H1 (cell line): ENCODE data around the gene SS18L1. TPM values are rescaled to one million over a fixed set of nuclear protein-coding genes. Genes with fewer than 3 reads are reported as not detected.

Experiments used
- CTCF ChIA-PET: fragments of 300-600 bp; sonication (Branson Sonifier 250); formaldehyde crosslinking; loops from one replicate; lab custom pipeline; 2021; ENCODE audit not compliant: partially characterized antibody; lab: Charles Lee
- POLR2A ChIA-PET: fragments of 300-600 bp; sonication (Branson Sonifier 250); formaldehyde crosslinking; loops from one replicate; lab custom pipeline; 2021; ENCODE audit warnings: inconsistent platforms; ENCODE audit not compliant: partially characterized antibody; lab: Charles Lee
- DNase-seq, 2 experiments: peaks; one replicate each; pipeline versions ENCODE4 v3.0.0 to v3.0.0-alpha.2; 2010 to 2022; ENCODE audit warnings: low spot score in 2 of 2, low read depth in 1 of 2, mixed read lengths in 1 of 2
- FAIRE-seq: peaks from 2 replicates; lab custom pipeline; 2011; peaks lifted over from hg19 to GRCh38; lab: Jason Lieb, UNC
- H2AFZ ChIP-seq: 2 replicates; pipeline ENCODE4 v1.8.1; 2012; ENCODE audit warnings: low read length, inconsistent platforms
- H2AK5ac ChIP-seq: 2 replicates; pipeline ENCODE4 v1.6.1; 2013; ENCODE audit warnings: low read depth, low read length
- H2BK120ac ChIP-seq: replicated peaks from 2 replicates; pipeline ENCODE3; 2013; ENCODE audit warnings: low read depth, low read length, inconsistent platforms
- H2BK12ac ChIP-seq: 2 replicates; pipeline ENCODE4 v1.6.1; 2013; ENCODE audit warnings: low read depth, low read length
- H2BK15ac ChIP-seq: 2 replicates; pipeline ENCODE4 v1.6.1; 2013; ENCODE audit warnings: low read length
- H2BK20ac ChIP-seq: 2 replicates; pipeline ENCODE4 v1.6.1; 2013; ENCODE audit warnings: low read length
- H2BK5ac ChIP-seq: 2 replicates; pipeline ENCODE4 v1.6.1; 2013; ENCODE audit warnings: low read depth, low read length
- H3K14ac ChIP-seq: 2 replicates; pipeline ENCODE4 v1.6.1; 2013; ENCODE audit warnings: inconsistent platforms; ENCODE audit not compliant: insufficient read length
- H3K18ac ChIP-seq: 2 replicates; pipeline ENCODE4 v1.6.1; 2013; ENCODE audit warnings: low read length; ENCODE audit errors: extremely low read depth
- H3K23ac ChIP-seq: 2 replicates; pipeline ENCODE4 v1.6.1; 2013; ENCODE audit warnings: inconsistent platforms; ENCODE audit not compliant: insufficient read length
- H3K23me2 ChIP-seq: 2 replicates; pipeline ENCODE4 v1.6.1; 2013; ENCODE audit warnings: low read depth, low read length
- H3K27ac ChIP-seq: 2 replicates; pipeline ENCODE4 v1.6.1; 2011; ENCODE audit warnings: low read depth, low read length, inconsistent platforms
- H3K27me3 ChIP-seq, 4 experiments: replicated peaks in 1 of 4; 1 replicate in 1 of 4; 2 replicates in 3 of 4; pipeline versions ENCODE4 v1.6.1 to v1.8.1; 2011 to 2013; ENCODE audit warnings: low read length in 3 of 4, mild to moderate bottlenecking in 3 of 4, inconsistent platforms in 2 of 4, mixed read lengths in 2 of 4, moderate library complexity in 1 of 4; ENCODE audit not compliant: control insufficient read depth in 3 of 4, insufficient read depth in 3 of 4; ENCODE audit errors: extremely low read depth in 1 of 4
- H3K36me3 ChIP-seq, 4 experiments: 2 replicates each; pipeline versions ENCODE4 v1.6.1 to v1.8.1; 2011 to 2013; ENCODE audit warnings: mild to moderate bottlenecking in 4 of 4, low read length in 3 of 4, moderate library complexity in 2 of 4, control low read depth in 1 of 4, inconsistent platforms in 1 of 4; ENCODE audit not compliant: insufficient read depth in 4 of 4, control insufficient read depth in 2 of 4
- H3K4ac ChIP-seq: replicated peaks from 2 replicates; pipeline ENCODE3; 2013; ENCODE audit warnings: low read length, low read depth, mixed read lengths, inconsistent platforms; ENCODE audit not compliant: insufficient read length
- H3K4me1 ChIP-seq, 4 experiments: replicated peaks in 1 of 4; 1 replicate in 1 of 4; 2 replicates in 3 of 4; pipeline versions ENCODE4 v1.6.1 to v1.8.1; 2011 to 2013; ENCODE audit warnings: low read length in 3 of 4, inconsistent platforms in 2 of 4, mixed read lengths in 1 of 4; ENCODE audit not compliant: insufficient read depth in 4 of 4, control insufficient read depth in 3 of 4
- H3K4me2 ChIP-seq, 2 experiments: 2 replicates each; pipeline versions ENCODE4 v1.6.1 to v1.8.1; 2011 to 2013; ENCODE audit warnings: low read depth in 2 of 2, low read length in 2 of 2, control low read depth in 1 of 2, inconsistent platforms in 1 of 2, mild to moderate bottlenecking in 1 of 2; ENCODE audit not compliant: insufficient read depth in 1 of 2
- H3K4me3 ChIP-seq, 4 experiments: fragments of 200-600, 300-600 bp in 1 of 4; sonication (generic), shearing (Covaris generic), sonication (Bioruptor Twin) in 1 of 4; 2 replicates each; pipeline versions ENCODE4 v1.5.1 to v1.8.1; 2011 to 2016; ENCODE audit warnings: low read length in 4 of 4, low read depth in 3 of 4, control low read depth in 2 of 4, inconsistent platforms in 2 of 4, mild to moderate bottlenecking in 2 of 4, mixed read lengths in 1 of 4, moderate library complexity in 1 of 4; ENCODE audit not compliant: insufficient read depth in 2 of 4; ENCODE audit errors: extremely low read depth in 1 of 4
- H3K56ac ChIP-seq: replicated peaks from 2 replicates; pipeline ENCODE3; 2013; ENCODE audit warnings: low read depth, mild to moderate bottlenecking, mixed read lengths, low read length, inconsistent platforms; ENCODE audit not compliant: insufficient read length
- H3K79me1 ChIP-seq: 2 replicates; pipeline ENCODE4 v1.6.1; 2013; ENCODE audit warnings: low read depth, low read length, control low read depth
- H3K79me2 ChIP-seq, 2 experiments: 2 replicates each; pipeline versions ENCODE4 v1.6.1 to v1.8.1; 2012 to 2013; ENCODE audit warnings: low read length in 2 of 2, mild to moderate bottlenecking in 2 of 2, inconsistent platforms in 1 of 2; ENCODE audit not compliant: insufficient read depth in 2 of 2, control insufficient read depth in 1 of 2
- H3K9ac ChIP-seq, 4 experiments: replicated peaks in 1 of 4; 1 replicate in 1 of 4; 2 replicates in 3 of 4; pipeline versions ENCODE4 v1.6.1 to v1.8.1; 2011 to 2013; ENCODE audit warnings: low read depth in 3 of 4, low read length in 3 of 4, control low read depth in 2 of 4, mild to moderate bottlenecking in 2 of 4, moderate library complexity in 2 of 4, inconsistent platforms in 1 of 4; ENCODE audit errors: extremely low read depth in 1 of 4
- H3K9me3 ChIP-seq, 2 experiments: 2 replicates each; pipeline versions ENCODE4 v1.6.1 to v1.8.1; 2012 to 2013; ENCODE audit warnings: mild to moderate bottlenecking in 2 of 2, moderate library complexity in 2 of 2, control low read depth in 1 of 2, inconsistent platforms in 1 of 2, low read depth in 1 of 2, low read length in 1 of 2, mixed read lengths in 1 of 2; ENCODE audit not compliant: insufficient read depth in 2 of 2
- H4K20me1 ChIP-seq, 2 experiments: replicated peaks in 1 of 2; 2 replicates each; pipeline versions ENCODE3 to v1.8.1; 2011 to 2013; ENCODE audit warnings: inconsistent platforms in 2 of 2, low read length in 2 of 2, mild to moderate bottlenecking in 1 of 2; ENCODE audit not compliant: insufficient read depth in 2 of 2, control insufficient read depth in 1 of 2
- H4K5ac ChIP-seq: 2 replicates; pipeline ENCODE4 v1.6.1; 2013; ENCODE audit warnings: low read length, low read depth, mixed read lengths, inconsistent platforms; ENCODE audit not compliant: insufficient read length
- H4K8ac ChIP-seq: 2 replicates; pipeline ENCODE4 v1.8.0; 2013; ENCODE audit warnings: mild to moderate bottlenecking, moderate library complexity, low read length, inconsistent platforms; ENCODE audit not compliant: insufficient read depth; ENCODE audit errors: extremely low read depth
- H4K91ac ChIP-seq: replicated peaks from 2 replicates; pipeline ENCODE3; 2013; ENCODE audit warnings: low read length, mixed read lengths, inconsistent platforms; ENCODE audit not compliant: insufficient read length
- HDAC2 ChIP-seq, 2 experiments: fragments of 300-600 bp in 1 of 2; sonication (generic) in 1 of 2; IDR thresholded peaks; 2 replicates each; pipeline ENCODE4 v1.6.1; 2011 to 2012; ENCODE audit warnings: low read depth in 2 of 2, low read length in 2 of 2, mild to moderate bottlenecking in 2 of 2, moderate library complexity in 2 of 2, borderline replicate concordance in 1 of 2, inconsistent platforms in 1 of 2
- KDM4A ChIP-seq: IDR thresholded peaks from one replicate; pipeline ENCODE4 v1.7.1; 2012; ENCODE audit warnings: low read depth, mild to moderate bottlenecking, moderate library complexity, low read length, inconsistent platforms; ENCODE audit not compliant: severe bottlenecking
- WGBS, 2 experiments: shearing (Covaris generic) in 1 of 2; methylation state at CpG; one replicate each; pipeline versions ENCODE4 v1.1.6 to v1.1.7; 2013 to 2015; ENCODE audit warnings: low lambda C conversion rate in 2 of 2, mixed read lengths in 2 of 2, inconsistent platforms in 1 of 2, low coverage in 1 of 2, missing lambda C conversion rate in 1 of 2; ENCODE audit not compliant: insufficient replicate concordance in 2 of 2, insufficient coverage in 1 of 2, insufficient read length in 1 of 2; ENCODE audit errors: extremely low coverage in 1 of 2, missing lambda C conversion rate in 1 of 2; 5-methylcytosine and 5-hydroxymethylcytosine counted together
- polyA plus RNA-seq, 7 experiments: library from polyadenylated mRNA; depleted of rRNA in 3 of 7; stranded (reverse) in 5 of 7; unstranded in 2 of 7; fragments of >200 nt in 5 of 7; fragments of 200-250 nt in 2 of 7; gene quantifications; 1 replicate in 5 of 7; 2 replicates in 1 of 7; 4 replicates in 1 of 7; pipeline versions ENCODE4 v1.2.1 to v1.2.3, GENCODE V29; 2011 to 2013; ENCODE audit warnings: missing spikeins in 2 of 7, mixed read lengths in 2 of 7
- total RNA-seq: library from RNA; stranded (reverse); fragmentation: NEBNext Ultra II Directional; extraction: Animal tissue kit (Norgen Biotek cat#: 25700); gene quantifications from 2 replicates; pipeline ENCODE4 v1.2.1, GENCODE V29; 2021

Gene SS18L1
- total and polyA plus RNA-seq, 2 of the 8 experiments (the other 6 are each of a cell fraction or from before 2014, with no cell fraction given): 28.4 to 29.7 TPM

- no peaks in the 10 kb centered on the region for H3K27me3 ChIP-seq
- H4K5ac ChIP-seq: no peak overlapping the region
- H3K4me1 ChIP-seq: no peaks in the 10 kb centered on the region
- H2BK120ac ChIP-seq: no peak overlapping the region
- no peaks in the 10 kb centered on the region for H3K23me2 ChIP-seq
- no peak overlapping the region for H3K18ac ChIP-seq
- H2BK5ac ChIP-seq: no peak overlapping the region
- H2BK15ac ChIP-seq: no peak overlapping the region
- H3K36me3 ChIP-seq: peaks cover 8 to 46% (median 22%) of the 10 kb centered on the region in 4 experiments
- WGBS, 2 experiments: 81% methylated on average over 6 of the region's 6 CpGs; no CpG with 5 or more reads in 1 of the 2 experiments
- no peak overlapping the region for H3K4me3 ChIP-seq
- H3K56ac ChIP-seq: no peak overlapping the region
- no peaks in the 10 kb centered on the region for H3K9me3 ChIP-seq
- no peak overlapping the region for H4K8ac ChIP-seq
- FAIRE-seq: no peak
- H3K79me1 ChIP-seq: no peaks in the 10 kb centered on the region
- H3K4me2 ChIP-seq: no peak overlapping the region
- H3K23ac ChIP-seq: no peak overlapping the region
- H3K14ac ChIP-seq: no peak overlapping the region
- no peak overlapping the region for H2BK20ac ChIP-seq
- H4K20me1 ChIP-seq: peaks cover 4 to 20% of the 10 kb centered on the region in 2 experiments
- H2AFZ ChIP-seq: no peak overlapping the region
- CTCF ChIA-PET: interaction anchor here (0.6 to 3.2 kb wide), 4 partner anchors 10 to 37 kb away, joined by 3 to 16 read pairs (median 5); no protein-coding TSS in a partner anchor
- no peak overlapping the region for H3K27ac ChIP-seq
- DNase-seq: no peak
- no peak overlapping the region for H2BK12ac ChIP-seq
- no peak overlapping the region for H2AK5ac ChIP-seq
- no peak overlapping the region for H3K9ac ChIP-seq
- H3K79me2 ChIP-seq: no peaks in the 10 kb centered on the region
- no peak overlapping the region for H4K91ac ChIP-seq
- POLR2A ChIA-PET: interaction anchor here (1.2 to 1.5 kb wide), 2 partner anchors 11 to 44 kb away, joined by 3 read pairs; no protein-coding TSS in a partner anchor
- H3K4ac ChIP-seq: no peak overlapping the region
- TF ChIP-seq KDM4A (no peak), HDAC2 (IDR thresholded peaks at IDR 0.05; ENCODE audit: borderline replicate concordance in 1 of 2, low read depth in 2 of 2, low read length in 2 of 2) (no peak)
Observed at GRCh38 chr20:62167474-62167873, 23.9 kb downstream of the SS18L1 start.
